CD1c-positive myeloid dendritic cell (primary cell): Measurements from ENCODE around the gene CD83.
A peak's percentile ranks its signal among the peaks of the same experiment; 100 is the strongest.

ENCODE experiments used
- DNase-seq: peaks from one replicate; pipeline ENCODE4 v3.0.0-alpha.2; 2016; ENCODE audit errors: extremely low spot score

The CD83 gene

GRCh38 chr6:14123386-14124111, 6.0 kb downstream of the CD83 start:
- DNase-seq = peak; percentile 93

GRCh38 chr6:14125346-14125745, 7.8 kb downstream of the CD83 start:
- no peak for DNase-seq

- peak; percentile 32 for DNase-seq
Observed at GRCh38 chr6:14126191-14126590, 8.6 kb downstream of the CD83 start.

GRCh38 chr6:14127611-14128010, 10.0 kb downstream of the CD83 start:
- DNase-seq = no peak

- no peak for DNase-seq
Observed at GRCh38 chr6:14128012-14128411, 10.4 kb downstream of the CD83 start.

- DNase-seq = no peak
Observed at GRCh38 chr6:14128746-14129145, 11.2 kb downstream of the CD83 start.

GRCh38 chr6:14129575-14129974, 12.0 kb downstream of the CD83 start:
- no peak for DNase-seq

GRCh38 chr6:14130435-14131075, 13.0 kb downstream of the CD83 start:
- no peak for DNase-seq

- DNase-seq = no peak
Observed at GRCh38 chr6:14131579-14131978, 14.0 kb downstream of the CD83 start.

- DNase-seq = no peak
Observed at GRCh38 chr6:14132244-14132920, 14.8 kb downstream of the CD83 start.

GRCh38 chr6:14132921-14133275, 15.3 kb downstream of the CD83 start:
- DNase-seq = no peak

- DNase-seq = no peak
Observed at GRCh38 chr6:14134211-14134910, 16.8 kb downstream of the CD83 start.

GRCh38 chr6:14135893-14136539, 18.4 kb downstream of the CD83 start:
- peak; percentile 54 for DNase-seq

- DNase-seq = no peak
Observed at GRCh38 chr6:14138701-14139215, 21.2 kb downstream of the CD83 start.

GRCh38 chr6:14141351-14142062, 23.9 kb downstream of the CD83 start:
- DNase-seq = no peak

GRCh38 chr6:14142063-14142450, 24.5 kb downstream of the CD83 start:
- no peak for DNase-seq

GRCh38 chr6:14142511-14143223, 25.1 kb downstream of the CD83 start:
- no peak for DNase-seq

- no peak for DNase-seq
Observed at GRCh38 chr6:14143305-14143704, 25.7 kb downstream of the CD83 start.

- peak; percentile 81 for DNase-seq
Observed at GRCh38 chr6:14144678-14145113, 27.1 kb downstream of the CD83 start.

- DNase-seq = no peak
Observed at GRCh38 chr6:14146506-14147096, 29.0 kb downstream of the CD83 start.
